ENCODE measurements around the gene ELFN1. TPM values are rescaled to one million over a fixed set of nuclear protein-coding genes. Genes with fewer than 3 reads are reported as not detected.

Gene ELFN1
- total RNA-seq, 4 donors from 2014 or later: 0.12 to 1.0 (median 0.46) TPM

GRCh38 chr7:1729773-1730172 is 59.7 kb downstream of the ELFN1 start:
- peaks cover 20 to 22% of the 10 kb centered on the region in 2 donors for H3K4me1 ChIP-seq
- no peaks in the 10 kb centered on the region for H3K9me3 ChIP-seq
- no peak for DNase-seq
- ATAC-seq: no peak
- H3K36me3 ChIP-seq: no peaks in the 10 kb centered on the region
- no peak overlapping the region for H3K27ac ChIP-seq
- no peaks in the 10 kb centered on the region for H3K27me3 ChIP-seq
- in situ Hi-C loops (cut with MboI; ENCODE audit: low sequenced_read_pairs in 4 of 4): no loop called here
- intact Hi-C loops (cut with DNase I; ENCODE audit: low total_unique reads): loop anchor here (5.0 kb wide), 1 partner anchor 82 kb away; no protein-coding TSS in a partner anchor
- TF ChIP-seq POLR2A (IDR thresholded peaks at IDR 0.05): no peak
- no peak for TF ChIP-seq CTCF (IDR thresholded peaks at IDR 0.05 in 4 of 5, conservative IDR thresholded peaks at IDR 0.05 in 1 of 5)
- H3K4me3 ChIP-seq: no peak overlapping the region

DNA sequence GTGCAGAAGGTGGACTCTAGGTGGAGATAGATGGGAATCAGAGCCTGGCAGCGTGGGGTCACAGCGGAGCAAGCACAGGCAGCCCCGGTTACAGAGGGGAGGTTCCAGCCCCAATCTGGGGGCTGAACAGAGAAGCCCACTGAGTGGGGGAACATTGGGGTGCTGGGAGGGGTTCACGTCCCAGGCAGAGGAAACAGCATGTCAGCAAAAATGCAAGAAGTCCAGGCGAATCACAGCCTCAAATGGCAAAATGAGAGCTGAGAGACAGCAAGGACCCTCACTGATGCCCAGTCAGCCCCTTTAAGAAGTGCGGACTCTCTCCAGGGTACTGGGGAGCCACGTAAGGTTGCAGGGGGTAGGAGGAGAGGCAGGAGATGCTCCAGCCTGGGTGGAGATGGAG is 62.0 kb downstream of the ELFN1 start:
- no peak for TF ChIP-seq CTCF (IDR thresholded peaks at IDR 0.05 in 4 of 5, conservative IDR thresholded peaks at IDR 0.05 in 1 of 5)
- no peak for TF ChIP-seq POLR2A (IDR thresholded peaks at IDR 0.05)
- in situ Hi-C loops (cut with MboI; ENCODE audit: low sequenced_read_pairs in 4 of 4): no loop called here
- Histone ChIP-seq H3K36me3 (no peaks in the 10 kb centered on the region), H3K4me3 (no peak overlapping the region), H3K9me3 (no peaks in the 10 kb centered on the region), H3K27ac (no peak overlapping the region), H3K27me3 (no peaks in the 10 kb centered on the region), H3K4me1 (peaks cover 11% of the 10 kb centered on the region in 2 donors)
- DNase-seq (no peak), ATAC-seq (no peak)
- intact Hi-C loops (cut with DNase I; ENCODE audit: low total_unique reads): no loop called here

DNA sequence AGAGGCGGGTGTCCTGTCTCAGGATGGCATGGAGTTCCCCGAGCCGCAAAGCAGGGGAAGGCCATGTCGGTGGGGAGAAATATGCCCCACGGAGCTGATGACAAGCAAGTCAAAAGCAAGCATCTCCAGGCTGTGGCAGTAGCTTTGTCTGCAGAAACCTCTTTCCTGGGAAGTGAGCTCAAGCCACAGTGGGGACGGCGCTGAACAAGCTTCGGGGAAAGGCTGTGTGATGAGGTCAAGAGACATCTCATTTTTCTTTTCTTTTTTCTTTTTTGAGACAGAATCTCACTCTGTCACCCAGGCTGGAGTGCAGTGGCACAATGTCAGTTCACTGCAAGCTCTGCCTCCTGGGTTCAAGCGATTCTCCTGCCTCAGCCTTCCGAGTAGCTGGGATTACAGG is 62.6 kb downstream of the ELFN1 start:
- Histone ChIP-seq H3K27ac (peak overlapping the region in 2 of 4 donors; percentile 38 to 74), H3K27me3 (no peaks in the 10 kb centered on the region), H3K4me3 (no peak overlapping the region), H3K36me3 (no peaks in the 10 kb centered on the region), H3K4me1 (peaks cover 11% of the 10 kb centered on the region in 2 donors), H3K9me3 (no peaks in the 10 kb centered on the region)
- intact Hi-C loops (cut with DNase I; ENCODE audit: low total_unique reads) (loop anchor here (1.0 kb wide), 1 partner anchor 7 kb away; no protein-coding TSS in a partner anchor), in situ Hi-C loops (cut with MboI; ENCODE audit: low sequenced_read_pairs in 4 of 4) (no loop called here)
- no peak for TF ChIP-seq POLR2A (IDR thresholded peaks at IDR 0.05)
- TF ChIP-seq CTCF (IDR thresholded peaks at IDR 0.05 in 4 of 5, conservative IDR thresholded peaks at IDR 0.05 in 1 of 5): no peak
- DNase-seq: no peak
- no peak for ATAC-seq

DNA sequence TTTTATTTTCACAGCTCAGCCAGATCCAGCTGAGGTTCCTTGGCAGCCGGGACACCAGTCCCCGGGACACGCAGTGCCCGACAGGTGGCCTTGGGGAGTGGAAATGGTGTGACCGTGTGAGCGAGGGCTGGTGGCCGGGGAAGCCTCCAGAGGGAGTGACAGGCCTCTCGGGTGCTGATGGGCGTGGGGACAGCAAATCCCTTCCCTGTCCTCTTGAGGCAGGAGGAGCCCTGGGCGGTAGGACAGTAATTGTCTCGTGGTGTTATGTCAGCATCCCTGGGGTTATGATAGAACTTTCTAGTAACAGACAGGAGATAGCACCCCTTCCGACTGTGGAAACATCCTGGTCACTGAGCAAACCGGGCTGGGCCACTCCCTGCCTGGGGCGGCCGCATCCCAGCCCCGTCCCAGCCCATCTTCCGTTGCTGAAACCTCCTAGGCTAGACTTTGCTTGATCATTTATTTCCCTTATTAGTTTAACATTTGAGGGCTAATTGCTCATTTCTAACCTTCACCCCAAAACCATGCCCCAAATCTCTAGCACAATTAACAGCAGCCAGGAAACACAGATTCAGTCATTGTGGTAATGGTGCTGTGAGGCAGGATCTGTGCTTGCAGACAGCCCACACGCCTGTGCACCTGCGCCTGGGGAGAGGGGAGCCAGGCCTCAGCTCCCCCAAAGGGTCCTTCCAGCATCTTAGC is 63.3 kb downstream of the ELFN1 start:
- Histone ChIP-seq H3K9me3 (no peaks in the 10 kb centered on the region), H3K27me3 (no peaks in the 10 kb centered on the region), H3K27ac (peak overlapping the region in 2 of 4 donors; percentile 38 to 74), H3K4me1 (peaks cover 11% of the 10 kb centered on the region in 2 donors), H3K36me3 (no peaks in the 10 kb centered on the region), H3K4me3 (no peak overlapping the region)
- peak; percentile 73 to 93 for ATAC-seq
- TF ChIP-seq CTCF (IDR thresholded peaks at IDR 0.05 in 4 of 5, conservative IDR thresholded peaks at IDR 0.05 in 1 of 5) (no peak), POLR2A (IDR thresholded peaks at IDR 0.05) (no peak)
- peak; percentile 59 to 79 for DNase-seq
- intact Hi-C loops (cut with DNase I; ENCODE audit: low total_unique reads): loop anchor here (1.0 kb wide), 1 partner anchor 8 kb away; no protein-coding TSS in a partner anchor
- in situ Hi-C loops (cut with MboI; ENCODE audit: low sequenced_read_pairs in 4 of 4): no loop called here

All from gastrocnemius medialis (tissue), 4 donors.